Endothelial cell of umbilical vein (primary cell): ENCODE data around the gene HECTD4. TPM values are rescaled to one million over a fixed set of nuclear protein-coding genes. Genes with fewer than 3 reads are reported as not detected.

ENCODE experiments used
- BruUV-seq: library from RNA; stranded (reverse); fragments of 400-500 nt; replicated peaks from 2 replicates; lab custom pipeline; 2021; lab: Mats Ljungman, UMichigan
- CTCF ChIA-PET: fragments of 300-600, 350-600 bp; sonication (Branson Sonifier 250); formaldehyde crosslinking; loops from one replicate; lab custom pipeline; 2021; ENCODE audit warnings: antibody characterized with exemption, inconsistent platforms; lab: Charles Lee
- POLR2A ChIA-PET: fragments of 300-600, 350-600 bp; sonication (Branson Sonifier 250); formaldehyde crosslinking; loops from one replicate; lab custom pipeline; 2021; ENCODE audit warnings: antibody characterized with exemption, inconsistent platforms; lab: Charles Lee
- DNase-seq: peaks from one replicate; pipeline ENCODE4 v3.0.0-alpha.2; 2011; ENCODE audit warnings: low read depth, low spot score
- FAIRE-seq: peaks from 2 replicates; lab custom pipeline; 2011; peaks lifted over from hg19 to GRCh38; lab: Jason Lieb, UNC
- H2AFZ ChIP-seq: 2 replicates; pipeline ENCODE4 v1.6.0; 2012; ENCODE audit warnings: low read depth, low read length, control low read depth, inconsistent platforms
- H3K27ac ChIP-seq: 2 replicates; pipeline ENCODE4 v1.5.1; 2011; ENCODE audit warnings: low read depth, mild to moderate bottlenecking, control low read depth, low read length, moderate library complexity; ENCODE audit not compliant: insufficient read depth
- H3K27me3 ChIP-seq, 2 experiments: 2 replicates each; pipeline versions ENCODE4 v1.6.0 to v1.6.1; 2011; ENCODE audit warnings: low read length in 2 of 2, mixed read lengths in 1 of 2; ENCODE audit not compliant: control insufficient read depth in 2 of 2, insufficient read depth in 2 of 2
- H3K36me3 ChIP-seq, 2 experiments: 2 replicates in 1 of 2; 3 replicates in 1 of 2; pipeline ENCODE4 v1.5.1; 2011; ENCODE audit warnings: low read length in 2 of 2, mild to moderate bottlenecking in 1 of 2, moderate library complexity in 1 of 2; ENCODE audit not compliant: control insufficient read depth in 2 of 2, insufficient read depth in 2 of 2; ENCODE audit errors: extremely low read depth in 1 of 2
- H3K4me1 ChIP-seq: 3 replicates; pipeline ENCODE4 v1.5.1; 2011; ENCODE audit warnings: mild to moderate bottlenecking, low read length; ENCODE audit not compliant: control insufficient read depth, insufficient read depth; ENCODE audit errors: extremely low read depth
- H3K4me2 ChIP-seq: 2 replicates; pipeline ENCODE4 v1.6.1; 2011; ENCODE audit warnings: low read length, control low read depth, mixed read lengths; ENCODE audit not compliant: insufficient read depth
- H3K4me3 ChIP-seq, 3 experiments: fragments of 200-600 bp in 1 of 3; sonication (generic), shearing (Covaris generic) in 1 of 3; replicated peaks in 1 of 3; 2 replicates each; pipeline ENCODE4 v1.5.1; 2011 to 2016; ENCODE audit warnings: control low read depth in 3 of 3, low read length in 3 of 3, mild to moderate bottlenecking in 2 of 3, inconsistent platforms in 1 of 3, low read depth in 1 of 3, moderate library complexity in 1 of 3; ENCODE audit not compliant: insufficient read depth in 1 of 3
- H3K79me2 ChIP-seq: 2 replicates; pipeline ENCODE4 v1.6.0; 2012; ENCODE audit warnings: low read length, inconsistent platforms; ENCODE audit not compliant: control insufficient read depth, insufficient read depth
- H3K9ac ChIP-seq: replicated peaks from 2 replicates; pipeline ENCODE3; 2011; ENCODE audit warnings: low read length, control low read depth; ENCODE audit not compliant: insufficient read depth; ENCODE audit errors: extremely low read depth
- H3K9me1 ChIP-seq: replicated peaks from 3 replicates; pipeline ENCODE4 v1.6.0; 2011; ENCODE audit warnings: mild to moderate bottlenecking, low read length; ENCODE audit not compliant: control insufficient read depth, insufficient read depth; ENCODE audit errors: extremely low read depth
- H3K9me3 ChIP-seq: replicated peaks from 2 replicates; pipeline ENCODE4 v1.5.1; 2012; ENCODE audit warnings: low read length, inconsistent platforms; ENCODE audit not compliant: control insufficient read depth, insufficient read depth
- H4K20me1 ChIP-seq: replicated peaks from 2 replicates; pipeline ENCODE3; 2011; ENCODE audit warnings: mild to moderate bottlenecking, low read length; ENCODE audit not compliant: control insufficient read depth, insufficient read depth; ENCODE audit errors: extremely low read depth
- EZH2 ChIP-seq: IDR thresholded peaks from 2 replicates; pipeline ENCODE4 v1.6.1; 2012; ENCODE audit warnings: borderline replicate concordance, low read depth, mild to moderate bottlenecking, moderate library complexity, low read length, inconsistent platforms; ENCODE audit not compliant: severe bottlenecking
- FOS ChIP-seq: IDR thresholded peaks from 2 replicates; pipeline ENCODE4 v1.6.1; 2011; ENCODE audit warnings: mild to moderate bottlenecking, low read length, moderate library complexity, borderline replicate concordance; ENCODE audit not compliant: insufficient read depth
- GATA2 ChIP-seq: IDR thresholded peaks from 2 replicates; pipeline ENCODE4 v1.7.0; 2011; ENCODE audit warnings: low read depth, mild to moderate bottlenecking, moderate library complexity, mixed read lengths, low read length; ENCODE audit not compliant: insufficient read length, insufficient read depth
- JUN ChIP-seq: IDR thresholded peaks from 2 replicates; pipeline ENCODE4 v1.6.1; 2011; ENCODE audit warnings: borderline replicate concordance, low read depth; ENCODE audit not compliant: insufficient read length, insufficient read depth
- MYC ChIP-seq: IDR thresholded peaks from one replicate; pipeline ENCODE4 v1.6.1; 2011; ENCODE audit warnings: mild to moderate bottlenecking, low read depth, low read length
- POLR2A ChIP-seq: IDR thresholded peaks from 2 replicates; pipeline ENCODE4 v1.6.1; 2012; ENCODE audit warnings: low read depth, mild to moderate bottlenecking, control low read depth, low read length
- POLR2AphosphoS5 ChIP-seq: IDR thresholded peaks from 2 replicates; pipeline ENCODE4 v1.6.1; 2012; ENCODE audit warnings: low read depth, mild to moderate bottlenecking, control low read depth, low read length, moderate library complexity; ENCODE audit not compliant: insufficient read depth
- dilution Hi-C: fragments of 300-500 bp; cut with MboI; formaldehyde crosslinking; loops from one replicate; pipeline ENCODE4 v1.15.0; 2019; ENCODE audit warnings: low sequenced_read_pairs; ENCODE audit not compliant: extremely low pct_ligation_motif_present
- intact Hi-C: fragments of 100-400 bp; cut with micrococcal nuclease; formaldehyde crosslinking; loops from one replicate; pipeline ENCODE4 v1.10.0; 2022
- polyA plus RNA-seq, 4 experiments: library from polyadenylated mRNA; depleted of rRNA in 3 of 4; stranded (reverse) in 3 of 4; unstranded in 1 of 4; fragments of >200 nt; gene quantifications; 2 replicates each; pipeline versions ENCODE4 v1.2.1 to v1.2.3, GENCODE V29; 2011 to 2012; ENCODE audit warnings: missing spikeins in 1 of 4
- total RNA-seq: library from RNA; stranded (reverse); gene quantifications from 2 replicates; pipeline ENCODE4 v1.2.3, GENCODE V29; 2021
- TF ChIP-seq, protein P1 (sequence below), 2 donors: IDR thresholded peaks; 1 replicate in 1 of 2; 2 replicates in 1 of 2; pipeline ENCODE4 v1.5.1; 2011; ENCODE audit warnings: low read length in 2 of 2, mild to moderate bottlenecking in 2 of 2, moderate library complexity in 2 of 2, control low read depth in 1 of 2, inconsistent platforms in 1 of 2, low read depth in 1 of 2; ENCODE audit not compliant: insufficient read depth in 1 of 2; ENCODE audit errors: extremely low read depth in 1 of 2
- TF ChIP-seq, protein P2 (sequence below): IDR thresholded peaks from 2 replicates; pipeline ENCODE4 v1.6.1; 2011; ENCODE audit not compliant: insufficient read depth, insufficient read length

Gene HECTD4
- total and polyA plus RNA-seq, 2 donors (not counting 3 experiments of a cell fraction or from before 2014, with no cell fraction given): 9.7 to 47.7 TPM

DNA sequence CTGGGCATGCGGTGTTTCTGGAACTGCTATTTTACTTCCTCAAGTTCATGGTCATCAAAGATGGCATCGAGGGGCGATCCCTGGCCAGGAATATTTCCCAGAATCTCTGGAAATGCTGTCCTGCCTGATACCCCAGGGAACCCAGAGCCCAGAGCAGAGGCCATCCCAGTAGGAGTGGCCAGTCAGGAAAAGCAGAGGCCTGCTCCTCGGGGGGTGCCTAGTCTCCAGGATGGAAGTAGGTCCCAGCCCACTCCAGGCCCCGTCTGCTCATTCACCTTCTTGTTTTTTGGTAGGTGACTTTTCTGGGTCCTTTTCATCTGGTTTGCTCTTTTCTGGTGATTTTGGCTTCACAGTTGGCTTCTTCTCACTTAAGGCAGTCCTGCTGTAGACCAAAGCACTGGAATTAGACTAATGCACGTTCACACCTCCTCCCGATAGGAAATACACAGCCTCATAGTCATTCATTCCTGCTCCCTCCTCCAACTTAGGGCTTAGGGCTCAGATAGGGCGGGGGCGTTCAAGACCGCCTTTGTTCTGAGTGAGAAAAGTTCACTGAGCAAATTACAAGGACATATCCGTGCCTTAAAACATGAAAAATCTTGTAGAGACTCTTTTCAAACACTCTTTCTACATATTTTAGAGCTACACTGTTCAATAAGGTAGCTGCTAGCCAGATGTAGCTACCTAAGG lies 205.8 kb downstream of the HECTD4 start:
- Histone ChIP-seq H4K20me1 (no peaks in the 10 kb centered on the region), H3K9me1 (no peaks in the 10 kb centered on the region), H3K27me3 (no peaks in the 10 kb centered on the region), H3K4me3 (no peak overlapping the region), H3K79me2 (no peaks in the 10 kb centered on the region), H3K4me1 (no peaks in the 10 kb centered on the region), H3K36me3 (peaks cover 6 to 25% of the 10 kb centered on the region in 2 experiments), H2AFZ (no peak overlapping the region), H3K9me3 (no peaks in the 10 kb centered on the region), H3K27ac (no peak overlapping the region), H3K9ac (no peak overlapping the region), H3K4me2 (no peak overlapping the region)
- intact Hi-C loops (loop anchor here (10.0 kb wide), 1 partner anchor 232 kb away; no protein-coding TSS in a partner anchor), dilution Hi-C loops (no loop called here)
- ChIA-PET POLR2A (no interaction called here), CTCF (interaction anchor here (3.2 kb wide), 1 partner anchor 22 kb away, joined by 8 read pairs; no protein-coding TSS in a partner anchor)
- DNase-seq (no peak), FAIRE-seq (no peak)
- BruUV-seq: no TSS peak
- TF ChIP-seq, protein P1, sequence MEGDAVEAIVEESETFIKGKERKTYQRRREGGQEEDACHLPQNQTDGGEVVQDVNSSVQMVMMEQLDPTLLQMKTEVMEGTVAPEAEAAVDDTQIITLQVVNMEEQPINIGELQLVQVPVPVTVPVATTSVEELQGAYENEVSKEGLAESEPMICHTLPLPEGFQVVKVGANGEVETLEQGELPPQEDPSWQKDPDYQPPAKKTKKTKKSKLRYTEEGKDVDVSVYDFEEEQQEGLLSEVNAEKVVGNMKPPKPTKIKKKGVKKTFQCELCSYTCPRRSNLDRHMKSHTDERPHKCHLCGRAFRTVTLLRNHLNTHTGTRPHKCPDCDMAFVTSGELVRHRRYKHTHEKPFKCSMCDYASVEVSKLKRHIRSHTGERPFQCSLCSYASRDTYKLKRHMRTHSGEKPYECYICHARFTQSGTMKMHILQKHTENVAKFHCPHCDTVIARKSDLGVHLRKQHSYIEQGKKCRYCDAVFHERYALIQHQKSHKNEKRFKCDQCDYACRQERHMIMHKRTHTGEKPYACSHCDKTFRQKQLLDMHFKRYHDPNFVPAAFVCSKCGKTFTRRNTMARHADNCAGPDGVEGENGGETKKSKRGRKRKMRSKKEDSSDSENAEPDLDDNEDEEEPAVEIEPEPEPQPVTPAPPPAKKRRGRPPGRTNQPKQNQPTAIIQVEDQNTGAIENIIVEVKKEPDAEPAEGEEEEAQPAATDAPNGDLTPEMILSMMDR (IDR thresholded peaks at IDR 0.05; ENCODE audit: extremely low read depth in 1 of 2, insufficient read depth in 1 of 2, low read depth in 1 of 2, low read length in 2 of 2): no peak
- no peak for TF ChIP-seq MYC
- TF ChIP-seq FOS: no peak
- no peak for TF ChIP-seq JUN
- TF ChIP-seq, protein P2, sequence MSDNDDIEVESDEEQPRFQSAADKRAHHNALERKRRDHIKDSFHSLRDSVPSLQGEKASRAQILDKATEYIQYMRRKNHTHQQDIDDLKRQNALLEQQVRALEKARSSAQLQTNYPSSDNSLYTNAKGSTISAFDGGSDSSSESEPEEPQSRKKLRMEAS: no peak
- no peak for TF ChIP-seq POLR2AphosphoS5
- no peak for TF ChIP-seq GATA2
- no peak for TF ChIP-seq POLR2A
- TF ChIP-seq EZH2: no peak
